DMS53 treated with DMSO at 0.1 percent for 48 hours (cell line): ENCODE data around the gene SNX14.

ENCODE experiments used
- DNase-seq: peaks from one replicate; lab custom pipeline; 2025; ENCODE audit not compliant: unreplicated experiment; lab: John Stamatoyannopoulos, UW

The SNX14 gene

GRCh38 chr6:85465762-85466161, 127.9 kb downstream of the SNX14 start:
- DNase-seq: no peak

DNA sequence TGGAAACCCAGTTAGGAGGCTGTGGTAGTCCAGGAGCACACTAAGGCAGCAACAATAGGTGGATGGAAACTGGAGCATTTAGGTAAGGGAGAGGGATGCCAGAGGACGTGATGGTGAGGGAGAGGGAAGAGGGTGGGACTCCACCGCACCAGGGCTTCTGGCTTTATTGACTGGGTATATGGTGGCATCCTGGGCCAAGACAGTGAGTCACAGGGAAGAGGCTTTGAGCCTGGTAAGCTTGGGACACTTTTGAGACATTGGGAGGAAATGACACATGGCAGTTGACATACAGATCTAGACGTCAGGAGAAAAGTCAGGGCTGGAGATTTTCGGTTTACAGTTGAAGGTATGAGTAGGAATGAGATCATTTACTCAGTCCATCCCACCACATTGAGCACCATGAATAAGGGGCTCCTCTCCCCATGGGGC, 128.9 kb downstream of the SNX14 start:
- DNase-seq: no peak

DNA sequence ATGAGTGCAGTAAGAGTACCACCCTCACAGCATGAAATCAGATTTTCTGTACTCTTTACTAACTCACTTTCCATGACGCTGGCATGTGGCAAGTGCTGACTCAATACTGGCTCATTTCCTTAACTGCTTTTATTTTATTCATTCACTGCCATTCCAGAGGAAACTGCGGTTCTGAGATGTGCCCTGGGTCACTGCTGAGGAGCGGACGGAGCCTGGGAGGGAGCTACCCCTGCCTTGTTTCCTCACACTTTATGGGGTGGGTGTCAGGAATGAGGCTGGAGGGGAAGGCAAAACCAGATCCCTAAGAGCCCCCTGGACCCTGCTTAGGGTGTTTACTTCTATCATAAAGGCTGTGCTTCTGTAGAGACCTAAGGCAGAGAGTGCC, 129.4 kb downstream of the SNX14 start:
- DNase-seq: no peak

DNA sequence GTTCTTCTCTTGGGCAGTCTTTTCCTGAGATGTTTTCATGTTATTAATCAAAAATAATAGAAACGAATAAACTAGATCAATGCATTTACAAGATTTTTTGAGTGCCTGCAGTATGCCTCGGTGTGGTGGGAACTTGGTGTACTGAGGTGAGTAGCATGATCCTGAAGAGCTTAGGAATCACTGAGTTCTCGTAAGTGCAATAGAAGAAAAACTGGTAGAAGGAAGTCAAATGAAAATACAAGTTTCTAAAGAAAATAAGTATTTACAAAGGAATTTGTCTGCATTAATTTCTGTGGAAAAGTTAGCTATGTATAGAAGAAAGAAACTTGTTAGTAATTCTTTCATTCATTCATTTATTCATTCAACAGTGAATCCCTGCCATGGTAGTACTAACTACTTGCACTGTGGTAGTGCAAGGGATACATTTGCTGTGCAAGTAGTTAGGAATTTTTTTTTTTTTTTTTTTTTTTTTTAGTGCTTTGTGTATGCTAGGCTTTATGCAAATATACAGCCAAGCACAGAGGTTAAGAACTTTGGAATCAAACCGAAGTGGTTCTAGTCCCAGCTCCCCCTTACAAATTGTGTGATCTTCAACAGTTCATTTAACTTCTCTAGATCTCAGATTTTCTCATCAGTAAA, 129.9 kb downstream of the SNX14 start:
- no peak for DNase-seq

DNA sequence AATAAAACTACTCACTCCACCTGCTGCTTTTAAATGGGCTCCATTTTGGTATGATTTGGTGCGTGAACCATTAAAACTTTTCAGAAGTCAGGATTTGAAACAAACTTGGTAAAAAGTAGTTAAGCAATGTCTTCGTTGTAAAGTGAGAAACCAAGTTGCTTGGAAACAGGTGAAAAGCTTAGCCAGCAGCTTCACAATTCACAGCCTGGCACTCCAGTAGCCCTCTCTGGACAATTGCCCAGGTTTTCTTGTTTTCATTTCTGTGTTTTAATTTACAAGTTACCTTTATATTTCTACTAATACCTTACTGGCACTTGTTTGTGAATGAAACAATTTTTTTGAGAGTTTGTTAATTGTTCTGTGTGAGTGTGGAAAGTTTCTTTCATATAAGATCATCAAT, 131.0 kb downstream of the SNX14 start:
- no peak for DNase-seq

GRCh38 chr6:85461798-85462170, 131.9 kb downstream of the SNX14 start:
- DNase-seq: no peak

DNA sequence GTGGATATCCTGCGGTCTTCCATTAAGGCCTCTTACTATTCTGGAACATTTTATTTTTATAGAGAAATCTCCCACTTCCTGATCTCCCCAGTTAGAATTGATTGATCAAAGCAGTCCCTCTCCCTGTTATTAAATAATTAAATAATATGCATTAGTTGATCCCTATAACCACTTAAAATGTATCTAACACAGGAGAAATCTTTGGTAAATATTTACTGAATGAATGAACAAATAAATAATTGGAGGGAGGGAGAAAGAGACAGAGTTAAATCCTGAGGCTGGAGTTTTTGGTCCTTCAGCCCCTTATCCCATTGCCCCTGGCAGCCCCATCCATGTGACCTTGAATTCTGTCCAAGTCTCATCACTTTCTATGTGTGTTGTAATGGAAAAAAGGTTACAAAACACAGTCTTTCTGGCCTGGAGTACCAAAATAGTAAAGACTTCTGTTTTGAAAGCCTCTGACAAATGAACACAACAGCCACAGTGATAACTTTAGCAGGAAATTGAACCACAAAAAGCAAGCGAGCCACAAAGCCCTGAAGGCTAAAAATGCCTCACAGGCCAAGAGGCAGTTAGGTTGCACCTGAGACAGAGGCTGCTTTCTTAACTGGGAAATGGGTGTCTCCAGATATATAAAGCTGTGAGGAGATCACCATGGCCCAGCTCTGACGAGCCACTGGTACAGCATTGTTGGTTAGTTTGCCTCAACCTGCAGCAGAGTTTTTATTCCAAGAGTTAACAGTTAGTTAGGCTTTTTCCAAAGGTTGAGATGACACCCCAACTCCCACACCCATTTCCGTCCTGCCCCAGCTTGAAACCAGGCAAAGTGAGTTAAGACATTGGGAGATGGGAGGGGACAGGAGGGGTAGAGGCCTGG, 132.5 kb downstream of the SNX14 start:
- DNase-seq: no peak

GRCh38 chr6:85460154-85460920, 133.3 kb downstream of the SNX14 start:
- DNase-seq: no peak

- DNase-seq: no peak
Observed at GRCh38 chr6:85459224-85459901, 134.3 kb downstream of the SNX14 start.

GRCh38 chr6:85458782-85459181, 134.9 kb downstream of the SNX14 start:
- DNase-seq: no peak

- no peak for DNase-seq
Observed at GRCh38 chr6:85458184-85458583, 135.5 kb downstream of the SNX14 start.

GRCh38 chr6:85456782-85457181, 136.9 kb downstream of the SNX14 start:
- DNase-seq: no peak
